NCI-H460 (cell line): ENCODE measurements around the gene PRKCA. TPM values are rescaled to one million over a fixed set of nuclear protein-coding genes. Genes with fewer than 3 reads are reported as not detected.
"Not testable (repeated sequence)": the region's sequence is repeated elsewhere in the genome, so short reads cannot be mapped to it uniquely, and the experiment has no call there.

Experiments
- DNase-seq: peaks from one replicate; pipeline ENCODE4 v3.0.0-alpha.2; 2016; ENCODE audit warnings: low read depth; ENCODE audit errors: extremely low read depth
- total RNA-seq: library from RNA; depleted of rRNA; stranded (reverse); fragments of >200 nt; shearing (Covaris generic); gene quantifications from 2 replicates; pipeline ENCODE4 v1.2.3, GENCODE V29; 2014

Gene PRKCA
- total RNA-seq, 1 experiment from 2014 or later: 13.6 TPM

GRCh38 chr17:66322764-66323163, 20.4 kb downstream of the PRKCA start:
- no peak for DNase-seq

GRCh38 chr17:66324381-66325004, 22.1 kb downstream of the PRKCA start:
- not testable (repeated sequence) for DNase-seq

GRCh38 chr17:66326476-66327047, 24.1 kb downstream of the PRKCA start:
- DNase-seq: no peak

- no peak for DNase-seq
Measured at GRCh38 chr17:66330646-66331037, 28.2 kb downstream of the PRKCA start.

- DNase-seq: no peak
Measured at GRCh38 chr17:66331038-66331816, 28.8 kb downstream of the PRKCA start.

- no peak for DNase-seq
Measured at GRCh38 chr17:66335797-66336196, 33.4 kb downstream of the PRKCA start.

GRCh38 chr17:66337268-66337667, 34.9 kb downstream of the PRKCA start:
- DNase-seq: no peak

- no peak for DNase-seq
Measured at GRCh38 chr17:66337866-66338485, 35.6 kb downstream of the PRKCA start.

GRCh38 chr17:66338937-66339336, 36.5 kb downstream of the PRKCA start:
- no peak for DNase-seq

GRCh38 chr17:66339561-66339960, 37.1 kb downstream of the PRKCA start:
- DNase-seq: no peak

- DNase-seq: no peak
Measured at GRCh38 chr17:66340720-66341119, 38.3 kb downstream of the PRKCA start.

GRCh38 chr17:66341462-66341861, 39.0 kb downstream of the PRKCA start:
- no peak for DNase-seq

- not testable (repeated sequence) for DNase-seq
Measured at GRCh38 chr17:66342263-66342662, 39.9 kb downstream of the PRKCA start.

- no peak for DNase-seq
Measured at GRCh38 chr17:66343531-66344078, 41.2 kb downstream of the PRKCA start.

- DNase-seq: no peak
Measured at GRCh38 chr17:66344473-66344872, 42.1 kb downstream of the PRKCA start.

GRCh38 chr17:66345264-66345663, 42.9 kb downstream of the PRKCA start:
- DNase-seq: no peak

GRCh38 chr17:66345949-66346638, 43.7 kb downstream of the PRKCA start:
- not testable (repeated sequence) for DNase-seq

GRCh38 chr17:66347661-66348514, 45.5 kb downstream of the PRKCA start:
- DNase-seq: no peak

GRCh38 chr17:66348584-66349165, 46.3 kb downstream of the PRKCA start:
- peak; percentile 25 for DNase-seq
